HEK293 (cell line): ENCODE data around the gene NDUFB10.

Experiments used
- EGR2 ChIP-seq: fragments of 450-650 bp; formaldehyde crosslinking; IDR thresholded peaks from 2 replicates; pipeline ENCODE4 v1.5.1; 2016; ENCODE audit warnings: low read depth, missing biosample characterization, missing genetic modification characterization
- GFI1B ChIP-seq: fragments of 450-650 bp; formaldehyde crosslinking; IDR thresholded peaks from 2 replicates; pipeline ENCODE4 v1.5.1; 2016; ENCODE audit warnings: missing biosample characterization, missing genetic modification characterization
- OSR2 ChIP-seq: fragments of 450-650 bp; formaldehyde crosslinking; IDR thresholded peaks from 2 replicates; pipeline ENCODE4 v1.5.1; 2016; ENCODE audit warnings: missing biosample characterization, missing genetic modification characterization
- SCRT1 ChIP-seq: fragments of 450-650 bp; formaldehyde crosslinking; IDR thresholded peaks from 2 replicates; pipeline ENCODE4 v1.5.1; 2016; ENCODE audit warnings: missing biosample characterization, missing genetic modification characterization, borderline replicate concordance
- SP2 ChIP-seq: fragments of 450-650 bp; formaldehyde crosslinking; IDR thresholded peaks from 2 replicates; pipeline ENCODE4 v1.5.1; 2016; ENCODE audit warnings: missing biosample characterization, missing genetic modification characterization
- SP7 ChIP-seq: fragments of 450-650 bp; formaldehyde crosslinking; IDR thresholded peaks from 2 replicates; pipeline ENCODE4 v1.5.1; 2016; ENCODE audit warnings: missing biosample characterization, missing genetic modification characterization
- TCF7L2 ChIP-seq: IDR thresholded peaks from 2 replicates; pipeline ENCODE4 v1.6.1; 2011; ENCODE audit warnings: low read depth, mild to moderate bottlenecking, inconsistent platforms, low read length, moderate library complexity, borderline replicate concordance
- TRIM28 ChIP-seq: IDR thresholded peaks from 2 replicates; pipeline ENCODE4 v1.6.1; 2011; ENCODE audit warnings: low read length, control low read depth, borderline replicate concordance
- ZBTB1 ChIP-seq: fragments of 450-650 bp; formaldehyde crosslinking; IDR thresholded peaks from 2 replicates; pipeline ENCODE4 v1.5.1; 2016; ENCODE audit warnings: missing biosample characterization, missing genetic modification characterization
- ZBTB11 ChIP-seq: fragments of 450-650 bp; formaldehyde crosslinking; conservative IDR thresholded peaks from 2 replicates; pipeline ENCODE4 v1.5.1; 2016; ENCODE audit warnings: low read depth, missing biosample characterization, missing genetic modification characterization
- ZFP3 ChIP-seq: fragments of 450-650 bp; formaldehyde crosslinking; IDR thresholded peaks from 2 replicates; pipeline ENCODE4 v1.5.1; 2016; ENCODE audit warnings: low read depth, missing biosample characterization, missing genetic modification characterization
- ZFP69B ChIP-seq: fragments of 450-650 bp; formaldehyde crosslinking; IDR thresholded peaks from 2 replicates; pipeline ENCODE4 v1.5.1; 2016; ENCODE audit warnings: missing biosample characterization, missing genetic modification characterization
- ZNF148 ChIP-seq: fragments of 450-650 bp; formaldehyde crosslinking; IDR thresholded peaks from 2 replicates; pipeline ENCODE4 v1.5.0; 2017; ENCODE audit warnings: missing biosample characterization, missing genetic modification characterization, borderline replicate concordance
- ZNF184 ChIP-seq: fragments of 450-650 bp; IDR thresholded peaks from 2 replicates; pipeline ENCODE4 v1.5.1; 2018; ENCODE audit warnings: missing biosample characterization, mild to moderate bottlenecking, missing genetic modification characterization
- ZNF274 ChIP-seq, 2 experiments: fragments of 200-500 bp in 1 of 2; fragments of 450-650 bp in 1 of 2; sonication (Bioruptor generic) in 1 of 2; formaldehyde crosslinking in 1 of 2; IDR thresholded peaks; 2 replicates each; pipeline versions ENCODE4 v1.5.1 to v1.6.1; 2014 to 2016; ENCODE audit warnings: borderline replicate concordance in 1 of 2, inconsistent platforms in 1 of 2, low read length in 1 of 2, missing biosample characterization in 1 of 2, missing genetic modification characterization in 1 of 2
- ZNF37A ChIP-seq: fragments of 450-650 bp; IDR thresholded peaks from 2 replicates; pipeline ENCODE4 v1.5.1; 2018; ENCODE audit warnings: missing biosample characterization, missing genetic modification characterization
- ZNF391 ChIP-seq: fragments of 450-650 bp; formaldehyde crosslinking; IDR thresholded peaks from 2 replicates; pipeline ENCODE4 v1.5.1; 2016; ENCODE audit warnings: low read depth, missing biosample characterization, missing genetic modification characterization, borderline replicate concordance
- ZNF404 ChIP-seq: fragments of 450-650 bp; formaldehyde crosslinking; IDR thresholded peaks from 2 replicates; pipeline ENCODE4 v1.5.1; 2017; ENCODE audit warnings: missing biosample characterization, missing genetic modification characterization
- ZNF423 ChIP-seq: fragments of 450-650 bp; formaldehyde crosslinking; IDR thresholded peaks from 2 replicates; pipeline ENCODE4 v1.5.1; 2016; ENCODE audit warnings: missing biosample characterization, missing genetic modification characterization
- ZNF426 ChIP-seq: fragments of 450-650 bp; formaldehyde crosslinking; IDR thresholded peaks from 2 replicates; pipeline ENCODE4 v1.5.1; 2017; ENCODE audit warnings: missing biosample characterization, missing genetic modification characterization, mild to moderate bottlenecking, inconsistent platforms, moderate library complexity
- ZNF473 ChIP-seq: fragments of 450-650 bp; formaldehyde crosslinking; IDR thresholded peaks from 2 replicates; pipeline ENCODE4 v1.5.1; 2017; ENCODE audit warnings: missing biosample characterization, missing genetic modification characterization
- ZNF488 ChIP-seq: fragments of 450-650 bp; formaldehyde crosslinking; IDR thresholded peaks from 2 replicates; pipeline ENCODE4 v1.5.1; 2016; ENCODE audit warnings: missing biosample characterization, missing genetic modification characterization
- ZNF544 ChIP-seq: fragments of 450-650 bp; formaldehyde crosslinking; IDR thresholded peaks from 2 replicates; pipeline ENCODE4 v1.5.0; 2017; ENCODE audit warnings: missing biosample characterization, missing genetic modification characterization
- ZNF548 ChIP-seq: fragments of 450-650 bp; formaldehyde crosslinking; IDR thresholded peaks from 2 replicates; pipeline ENCODE4 v1.5.1; 2016; ENCODE audit warnings: missing biosample characterization, missing genetic modification characterization
- ZNF621 ChIP-seq: fragments of 450-650 bp; formaldehyde crosslinking; IDR thresholded peaks from 2 replicates; pipeline ENCODE4 v1.5.1; 2017; ENCODE audit warnings: missing biosample characterization, missing genetic modification characterization
- ZNF629 ChIP-seq: fragments of 450-650 bp; formaldehyde crosslinking; IDR thresholded peaks from 2 replicates; pipeline ENCODE4 v1.5.1; 2017; ENCODE audit warnings: missing biosample characterization, missing genetic modification characterization
- ZNF76 ChIP-seq: fragments of 450-650 bp; formaldehyde crosslinking; IDR thresholded peaks from 2 replicates; pipeline ENCODE4; 2016; ENCODE audit warnings: low read depth, missing biosample characterization, missing genetic modification characterization, borderline replicate concordance
- ZNF785 ChIP-seq: fragments of 450-650 bp; formaldehyde crosslinking; IDR thresholded peaks from 2 replicates; pipeline ENCODE4 v1.5.1; 2016; ENCODE audit warnings: missing biosample characterization, missing genetic modification characterization
- ZNF843 ChIP-seq: fragments of 450-650 bp; formaldehyde crosslinking; IDR thresholded peaks from 2 replicates; pipeline ENCODE4 v1.5.1; 2016; ENCODE audit warnings: missing biosample characterization, missing genetic modification characterization
- ZSCAN16 ChIP-seq: fragments of 450-650 bp; formaldehyde crosslinking; IDR thresholded peaks from 2 replicates; pipeline ENCODE4 v1.5.1; 2016; ENCODE audit warnings: missing biosample characterization, missing genetic modification characterization
- TF ChIP-seq, protein P1 (sequence below): fragments of 450-650 bp; formaldehyde crosslinking; IDR thresholded peaks from 2 replicates; pipeline ENCODE4 v1.5.1; 2016; ENCODE audit warnings: missing biosample characterization, missing genetic modification characterization
- TF ChIP-seq, protein P2 (sequence below): fragments of 450-650 bp; formaldehyde crosslinking; IDR thresholded peaks from 2 replicates; pipeline ENCODE4 v1.5.1; 2016; ENCODE audit warnings: missing biosample characterization, missing genetic modification characterization

Gene NDUFB10

DNA sequence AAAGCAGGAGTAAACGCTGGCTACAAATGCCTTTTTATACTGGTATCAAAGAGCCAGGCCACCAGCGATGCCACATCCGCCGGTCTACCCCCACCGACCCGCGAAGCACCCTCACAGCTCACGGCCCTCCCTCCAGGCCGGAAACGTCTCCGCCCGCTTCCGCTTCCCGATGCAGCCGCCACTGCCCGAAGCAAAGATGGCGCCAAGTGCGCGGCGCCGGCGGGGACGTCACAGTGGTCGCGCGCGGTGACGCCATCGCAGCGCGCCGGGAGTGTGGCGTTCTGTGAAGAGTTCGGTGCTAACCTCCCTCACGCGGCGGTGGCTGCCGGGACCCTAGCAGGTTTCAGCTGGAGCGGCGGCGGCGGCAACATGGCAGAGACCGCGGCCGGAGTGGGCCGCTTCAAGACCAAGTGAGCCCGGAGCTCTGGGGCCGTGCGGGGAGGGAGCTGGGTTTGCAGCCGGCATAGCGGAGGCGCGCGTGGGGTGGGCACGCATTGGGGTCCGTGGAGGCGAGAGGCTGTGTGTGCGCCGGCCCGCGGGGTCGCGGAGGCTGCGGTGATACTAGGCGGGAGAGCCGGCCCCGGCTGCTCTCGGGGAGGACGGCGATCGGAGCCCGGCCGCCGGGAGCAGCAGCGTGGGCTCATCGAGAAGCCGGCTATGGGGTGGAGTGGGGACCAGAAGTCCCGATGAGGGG lies 12.6 kb downstream of the NDUFB10 start, which contains the start of gene TBL3 (continued):
- TF ChIP-seq ZNF423 (tag by site-specific recombination) (no peak), ZFP69B (tag by site-specific recombination) (peak; percentile 57), SCRT1 (no peak), GFI1B (tag by site-specific recombination) (no peak), ZNF426 (tag by site-specific recombination) (no peak), EGR2 (tag by site-specific recombination) (peak; percentile 51), ZNF785 (tag by site-specific recombination) (peak; percentile 29; the same call in 1 of the 2 replicates), ZNF473 (tag by site-specific recombination) (no peak), TRIM28 (0 out of 2 replicates have a peak, but pooled peaks have one; percentile 17), ZBTB11 (tag by site-specific recombination) (peak; percentile 94), ZNF544 (tag by site-specific recombination) (no peak), ZNF184 (no peak), ZNF488 (peak; percentile 60; the same call in 1 of the 2 replicates), ZNF76 (tag by site-specific recombination) (peak; percentile 96), ZSCAN16 (tag by site-specific recombination) (no peak), ZFP3 (tag by site-specific recombination) (no peak), ZBTB1 (tag by site-specific recombination) (no peak), TCF7L2 (no peak), ZNF843 (tag by site-specific recombination) (peak; percentile 81; the same call in 1 of the 2 replicates), ZNF629 (tag by site-specific recombination) (peak; percentile 99), ZNF548 (tag by site-specific recombination) (no peak), SP7 (tag by site-specific recombination) (peak; percentile 91), ZNF404 (tag by site-specific recombination) (no peak), ZNF37A (no peak), OSR2 (tag by site-specific recombination) (no peak), ZNF391 (tag by site-specific recombination) (peak; percentile 84; the same call in 1 of the 2 replicates), ZNF274 (IDR thresholded peaks at IDR 0.05; ENCODE audit: low read length) (no peak), ZNF274 (tag by site-specific recombination; IDR thresholded peaks at IDR 0.05; ENCODE audit: borderline replicate concordance) (no peak), ZNF621 (no peak), SP2 (tag by site-specific recombination) (peak; percentile 94), ZNF148 (no peak)
- TF ChIP-seq, protein P1, sequence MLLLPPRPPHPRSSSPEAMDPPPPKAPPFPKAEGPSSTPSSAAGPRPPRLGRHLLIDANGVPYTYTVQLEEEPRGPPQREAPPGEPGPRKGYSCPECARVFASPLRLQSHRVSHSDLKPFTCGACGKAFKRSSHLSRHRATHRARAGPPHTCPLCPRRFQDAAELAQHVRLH (tag by site-specific recombination) = peak; percentile 88
- TF ChIP-seq, protein P2, sequence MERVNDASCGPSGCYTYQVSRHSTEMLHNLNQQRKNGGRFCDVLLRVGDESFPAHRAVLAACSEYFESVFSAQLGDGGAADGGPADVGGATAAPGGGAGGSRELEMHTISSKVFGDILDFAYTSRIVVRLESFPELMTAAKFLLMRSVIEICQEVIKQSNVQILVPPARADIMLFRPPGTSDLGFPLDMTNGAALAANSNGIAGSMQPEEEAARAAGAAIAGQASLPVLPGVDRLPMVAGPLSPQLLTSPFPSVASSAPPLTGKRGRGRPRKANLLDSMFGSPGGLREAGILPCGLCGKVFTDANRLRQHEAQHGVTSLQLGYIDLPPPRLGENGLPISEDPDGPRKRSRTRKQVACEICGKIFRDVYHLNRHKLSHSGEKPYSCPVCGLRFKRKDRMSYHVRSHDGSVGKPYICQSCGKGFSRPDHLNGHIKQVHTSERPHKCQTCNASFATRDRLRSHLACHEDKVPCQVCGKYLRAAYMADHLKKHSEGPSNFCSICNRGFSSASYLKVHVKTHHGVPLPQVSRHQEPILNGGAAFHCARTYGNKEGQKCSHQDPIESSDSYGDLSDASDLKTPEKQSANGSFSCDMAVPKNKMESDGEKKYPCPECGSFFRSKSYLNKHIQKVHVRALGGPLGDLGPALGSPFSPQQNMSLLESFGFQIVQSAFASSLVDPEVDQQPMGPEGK (tag by site-specific recombination) = peak; percentile 95
